Measurements from ENCODE around the gene EGLN1. TPM values are rescaled to one million over a fixed set of nuclear protein-coding genes. Genes with fewer than 3 reads are reported as not detected.
"Not testable (repeated sequence)": the region's sequence is repeated elsewhere in the genome, so short reads cannot be mapped to it uniquely, and the experiment has no call there.

Gene EGLN1
- total RNA-seq, 3 donors from 2014 or later: 49.3 to 61.1 (median 55.0) TPM

DNA sequence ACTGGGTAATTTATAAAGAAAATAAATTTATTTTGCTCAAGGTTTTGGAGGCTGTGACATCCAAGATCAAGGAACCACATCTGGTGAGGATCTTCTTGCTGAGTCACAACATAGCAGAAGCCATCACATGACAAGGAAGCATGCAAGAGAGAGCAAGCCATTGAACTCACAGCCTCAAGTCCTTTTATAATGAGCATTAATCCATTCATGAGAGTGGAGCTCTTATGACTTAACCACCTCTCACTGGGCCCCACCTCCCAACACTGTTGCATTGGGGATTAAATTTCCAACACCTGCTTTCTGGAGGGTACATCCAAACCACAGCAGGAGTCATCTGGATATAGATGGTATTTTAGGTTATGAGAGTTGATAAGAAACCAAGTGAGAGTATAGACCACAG, 20.6 kb upstream of the EGLN1 start:
- ATAC-seq: no peak
- no peak for DNase-seq
- Histone ChIP-seq H3K9me3 (no peaks in the 10 kb centered on the region), H3K4me1 (ENCODE audit: low read depth) (no peaks in the 10 kb centered on the region), H3K4me3 (no peak overlapping the region), H3K36me3 (ENCODE audit: low read depth) (no peaks in the 10 kb centered on the region)
- TF ChIP-seq, protein P1, sequence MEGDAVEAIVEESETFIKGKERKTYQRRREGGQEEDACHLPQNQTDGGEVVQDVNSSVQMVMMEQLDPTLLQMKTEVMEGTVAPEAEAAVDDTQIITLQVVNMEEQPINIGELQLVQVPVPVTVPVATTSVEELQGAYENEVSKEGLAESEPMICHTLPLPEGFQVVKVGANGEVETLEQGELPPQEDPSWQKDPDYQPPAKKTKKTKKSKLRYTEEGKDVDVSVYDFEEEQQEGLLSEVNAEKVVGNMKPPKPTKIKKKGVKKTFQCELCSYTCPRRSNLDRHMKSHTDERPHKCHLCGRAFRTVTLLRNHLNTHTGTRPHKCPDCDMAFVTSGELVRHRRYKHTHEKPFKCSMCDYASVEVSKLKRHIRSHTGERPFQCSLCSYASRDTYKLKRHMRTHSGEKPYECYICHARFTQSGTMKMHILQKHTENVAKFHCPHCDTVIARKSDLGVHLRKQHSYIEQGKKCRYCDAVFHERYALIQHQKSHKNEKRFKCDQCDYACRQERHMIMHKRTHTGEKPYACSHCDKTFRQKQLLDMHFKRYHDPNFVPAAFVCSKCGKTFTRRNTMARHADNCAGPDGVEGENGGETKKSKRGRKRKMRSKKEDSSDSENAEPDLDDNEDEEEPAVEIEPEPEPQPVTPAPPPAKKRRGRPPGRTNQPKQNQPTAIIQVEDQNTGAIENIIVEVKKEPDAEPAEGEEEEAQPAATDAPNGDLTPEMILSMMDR (IDR thresholded peaks at IDR 0.05): no peak
- intact Hi-C loops (cut with DNase I, micrococcal nuclease): no loop called here

DNA sequence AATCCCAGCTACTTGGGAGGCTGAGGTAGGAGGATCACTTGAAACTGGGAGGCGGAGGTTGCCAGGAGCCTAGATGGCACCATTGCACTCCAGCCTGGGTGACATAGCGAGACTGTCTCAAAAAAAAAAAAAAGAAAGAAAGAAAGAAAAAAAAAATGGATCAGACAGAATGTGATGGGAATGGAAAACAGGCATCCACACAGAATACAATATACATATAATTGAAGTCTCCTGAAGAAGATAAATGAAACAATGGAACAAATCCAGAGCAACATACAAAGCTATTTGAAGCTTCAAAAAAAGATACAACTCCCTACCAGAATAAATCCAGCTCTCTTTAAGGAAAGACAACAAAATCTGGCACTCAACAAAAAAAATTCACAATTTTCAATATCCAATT, 10.9 kb upstream of the EGLN1 start:
- DNase-seq: no peak
- no peak for ATAC-seq
- TF ChIP-seq, protein P1 (IDR thresholded peaks at IDR 0.05): no peak
- no peaks in the 10 kb centered on the region for H3K9me3 ChIP-seq
- H3K36me3 ChIP-seq (ENCODE audit: low read depth): no peaks in the 10 kb centered on the region
- intact Hi-C loops (cut with DNase I, micrococcal nuclease): no loop called here
- H3K4me3 ChIP-seq: no peak overlapping the region
- H3K4me1 ChIP-seq (ENCODE audit: low read depth): no peaks in the 10 kb centered on the region

DNA sequence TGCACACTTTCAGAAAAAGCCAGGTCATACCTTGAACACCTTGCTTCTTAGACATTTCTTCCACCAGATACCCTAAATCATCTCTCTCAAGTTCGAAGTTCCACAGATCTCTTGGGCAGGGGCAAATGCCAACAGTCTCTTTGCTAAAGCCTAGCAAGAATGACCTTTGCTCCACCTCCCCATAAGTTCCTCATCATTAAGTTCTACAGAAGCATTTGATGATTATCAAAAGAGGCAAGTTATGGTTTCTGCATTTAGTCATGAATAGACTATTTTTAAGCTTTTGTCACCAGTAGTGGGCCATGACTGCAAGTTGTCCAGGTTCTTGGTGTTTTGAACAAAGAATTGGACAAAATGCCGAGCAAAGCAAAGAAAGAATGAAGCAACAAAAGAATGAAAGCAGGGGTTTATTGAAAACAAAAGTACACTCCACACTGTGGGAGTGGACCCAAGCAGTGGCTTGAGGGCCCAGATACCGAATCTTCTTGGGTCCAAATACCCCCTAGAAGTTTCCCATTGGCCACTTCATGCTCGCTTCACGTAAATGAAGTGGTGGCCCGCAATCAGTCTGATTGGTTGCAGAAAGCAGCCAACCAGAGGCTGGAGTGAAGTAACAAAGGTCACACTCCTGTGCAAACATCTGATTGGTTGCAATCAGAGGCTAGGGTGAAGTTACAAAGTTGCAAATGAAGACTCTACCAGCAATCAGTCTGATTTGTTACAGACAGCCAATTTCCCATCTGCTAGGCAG, 9.8 kb upstream of the EGLN1 start:
- intact Hi-C loops (cut with DNase I, micrococcal nuclease): no loop called here
- TF ChIP-seq, protein P1 (IDR thresholded peaks at IDR 0.05): no peak
- no peaks in the 10 kb centered on the region for H3K4me1 ChIP-seq (ENCODE audit: low read depth)

DNA sequence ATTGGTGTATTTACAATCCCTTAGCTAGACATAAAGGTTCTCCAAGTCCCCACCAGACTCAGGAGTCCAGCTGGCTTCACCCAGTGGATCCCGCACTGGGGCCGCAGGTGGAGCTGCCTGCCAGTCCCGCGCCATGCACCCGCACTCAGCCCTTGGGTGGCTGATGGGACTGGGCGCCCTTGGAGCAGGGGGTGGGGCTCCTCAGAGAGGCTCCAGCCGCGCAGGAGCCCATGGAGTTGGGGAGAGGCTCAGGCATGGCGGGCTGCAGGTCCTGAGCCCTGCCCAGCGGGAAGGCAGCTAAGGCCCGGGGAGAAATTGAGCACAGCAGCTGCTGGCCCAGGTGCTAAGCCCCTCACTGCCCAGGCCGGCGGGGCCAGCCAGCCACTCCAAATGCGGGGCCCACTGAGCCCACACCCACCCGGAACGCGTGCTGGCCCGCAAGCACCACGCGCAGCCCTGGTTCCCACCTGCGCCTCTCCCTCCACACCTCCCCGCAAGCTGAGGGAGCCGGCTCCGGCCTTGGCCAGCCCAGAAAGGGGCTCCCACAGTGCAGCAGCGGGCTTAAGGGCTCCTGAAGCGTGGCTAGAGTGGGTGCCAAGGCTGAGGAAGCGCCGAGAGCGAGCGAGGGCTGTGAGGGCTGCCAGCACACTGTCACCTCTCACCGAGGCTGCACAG, 8.7 kb upstream of the EGLN1 start:
- DNase-seq; H3K4me3 ChIP-seq; H3K36me3 ChIP-seq (ENCODE audit: low read depth); ATAC-seq; H3K4me1 ChIP-seq (ENCODE audit: low read depth); intact Hi-C loops (cut with DNase I, micrococcal nuclease); H3K9me3 ChIP-seq: not testable (repeated sequence)

More for the DNA sequence above, 9.8 kb upstream of the EGLN1 start:
- ATAC-seq (no peak), DNase-seq (no peak)
- H3K36me3 ChIP-seq (ENCODE audit: low read depth): no peaks in the 10 kb centered on the region
- H3K4me3 ChIP-seq: no peak overlapping the region
- no peaks in the 10 kb centered on the region for H3K9me3 ChIP-seq

DNA sequence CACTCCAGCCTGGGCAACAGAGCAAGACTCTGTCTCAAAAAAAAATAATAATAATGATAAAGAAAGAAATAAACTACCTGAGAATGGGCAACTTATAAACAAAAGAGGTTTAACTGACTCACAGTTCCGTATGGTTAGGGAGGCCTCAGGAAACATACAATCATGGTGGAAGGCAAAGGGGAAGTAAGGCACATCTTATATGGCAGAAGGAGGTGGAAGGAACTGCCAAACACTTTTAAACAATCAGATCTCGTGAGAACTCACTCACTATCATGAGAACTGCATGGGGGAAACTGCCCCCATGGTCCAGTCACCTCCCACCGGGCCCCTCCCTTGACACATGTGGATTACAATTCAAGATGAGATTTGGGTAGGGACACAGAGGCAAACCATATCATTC, 6.3 kb upstream of the EGLN1 start:
- Histone ChIP-seq H3K4me1 (ENCODE audit: low read depth) (no peaks in the 10 kb centered on the region), H3K4me3 (no peak overlapping the region), H3K36me3 (ENCODE audit: low read depth) (no peaks in the 10 kb centered on the region), H3K9me3 (no peaks in the 10 kb centered on the region)
- no peak for DNase-seq
- intact Hi-C loops (cut with DNase I, micrococcal nuclease): loop anchor here in 1 of 2 donors (10.0 kb wide), 1 partner anchor 96 kb away; the partner anchor contains the start of gene TSNAX
- TF ChIP-seq, protein P1 (IDR thresholded peaks at IDR 0.05): no peak
- no peak for ATAC-seq
